CD4-positive, alpha-beta T cell treated with Interferon gamma for 1 hour (primary cell): ENCODE results near the gene KCNQ1.

ENCODE experiments used
- DNase-seq: peaks from one replicate; pipeline ENCODE4 v3.0.0-alpha.2; 2020

KCNQ1 gene

GRCh38 chr11:2527621-2528291, 82.9 kb downstream of the KCNQ1 start:
- DNase-seq, result no peak

- no peak for DNase-seq
These were observed 83.7 kb downstream of the KCNQ1 start for GRCh38 chr11:2528301-2529050.

- no peak for DNase-seq
These were observed 84.4 kb downstream of the KCNQ1 start for GRCh38 chr11:2529173-2529572.

- DNase-seq, result no peak
These were observed 84.8 kb downstream of the KCNQ1 start for GRCh38 chr11:2529636-2530035.

- no peak for DNase-seq
These were observed 85.5 kb downstream of the KCNQ1 start for GRCh38 chr11:2530131-2530854.

GRCh38 chr11:2530855-2531200, 86.0 kb downstream of the KCNQ1 start:
- DNase-seq, result no peak

GRCh38 chr11:2531277-2531986, 86.6 kb downstream of the KCNQ1 start:
- peak; percentile 53 for DNase-seq

DNA sequence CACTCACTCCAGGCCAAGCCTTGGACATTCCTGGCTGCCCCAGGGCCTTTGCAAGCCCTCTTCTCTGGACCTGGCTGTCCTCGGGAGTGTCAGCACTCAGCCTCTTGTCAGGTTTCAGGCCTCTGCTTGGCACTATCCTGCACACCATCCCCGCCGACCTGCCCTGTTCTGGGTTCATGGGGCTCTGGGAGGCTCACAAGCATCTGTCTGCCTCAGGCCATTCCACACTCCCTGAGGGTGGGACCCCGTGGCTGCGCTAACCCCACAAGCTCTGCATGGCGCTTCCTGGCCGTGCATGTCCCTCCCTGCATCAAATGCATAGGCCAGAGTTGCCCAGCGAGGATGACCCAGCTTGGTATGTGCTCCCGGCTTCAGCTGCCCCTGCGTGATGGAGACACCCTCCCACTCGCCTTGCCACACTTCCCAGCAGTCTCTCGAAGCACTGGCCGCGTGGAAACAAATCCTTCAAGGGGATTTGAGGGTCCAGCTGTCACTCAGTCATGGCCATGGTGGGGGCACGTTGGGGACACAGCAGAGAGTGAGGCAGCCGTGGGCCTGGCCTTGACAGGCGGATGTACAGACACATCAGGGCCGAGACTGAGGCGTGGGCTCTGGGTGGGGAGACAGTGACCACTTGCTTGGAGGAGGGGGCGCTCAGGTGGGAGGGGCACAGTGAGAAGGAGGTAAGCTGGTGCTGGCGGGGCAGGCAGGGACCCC, 87.3 kb downstream of the KCNQ1 start:
- DNase-seq, result no peak

DNA sequence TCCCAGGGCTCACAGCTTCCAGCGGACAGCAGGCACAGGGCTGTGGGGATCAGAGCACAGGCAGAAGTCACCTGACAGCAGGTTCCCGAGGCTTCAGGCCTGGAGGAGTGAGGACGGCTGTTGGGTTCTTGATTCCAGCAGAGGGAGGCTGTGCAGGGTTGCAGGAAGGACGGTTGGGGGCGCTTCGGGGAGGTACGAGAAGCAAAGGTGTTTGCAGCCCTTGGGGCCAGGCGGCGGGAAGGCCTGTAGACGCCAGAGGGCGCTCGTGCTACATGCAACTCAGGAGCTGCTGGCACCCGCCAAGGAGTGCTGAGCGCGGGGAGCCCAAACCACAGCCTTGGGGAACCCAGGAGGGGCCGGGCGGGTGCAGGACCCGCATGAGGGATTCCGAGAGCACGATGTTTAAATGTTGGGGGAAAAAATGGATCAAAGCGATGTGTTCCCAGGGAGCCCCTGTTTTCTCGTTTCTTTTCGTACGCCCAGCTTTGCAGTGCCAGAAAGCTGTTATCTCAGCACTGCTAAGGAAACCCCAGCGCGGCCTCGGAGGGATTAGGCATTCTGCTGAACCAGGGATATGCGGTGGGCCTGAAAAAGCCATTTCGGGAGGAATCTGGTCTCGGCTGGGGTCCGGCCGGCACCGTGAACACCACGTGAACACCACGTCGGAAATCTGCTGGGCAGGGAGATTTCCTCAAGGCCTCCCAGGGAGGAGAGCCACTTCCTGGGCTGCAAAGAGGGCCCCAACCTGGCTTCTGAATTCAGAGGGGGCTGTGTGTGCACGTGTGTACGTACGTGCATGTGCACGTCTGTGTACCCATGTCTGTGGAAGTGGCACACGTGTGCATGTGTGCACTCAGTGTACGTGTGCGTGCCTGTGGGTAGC, 88.1 kb downstream of the KCNQ1 start:
- DNase-seq, result peak; percentile 87

DNA sequence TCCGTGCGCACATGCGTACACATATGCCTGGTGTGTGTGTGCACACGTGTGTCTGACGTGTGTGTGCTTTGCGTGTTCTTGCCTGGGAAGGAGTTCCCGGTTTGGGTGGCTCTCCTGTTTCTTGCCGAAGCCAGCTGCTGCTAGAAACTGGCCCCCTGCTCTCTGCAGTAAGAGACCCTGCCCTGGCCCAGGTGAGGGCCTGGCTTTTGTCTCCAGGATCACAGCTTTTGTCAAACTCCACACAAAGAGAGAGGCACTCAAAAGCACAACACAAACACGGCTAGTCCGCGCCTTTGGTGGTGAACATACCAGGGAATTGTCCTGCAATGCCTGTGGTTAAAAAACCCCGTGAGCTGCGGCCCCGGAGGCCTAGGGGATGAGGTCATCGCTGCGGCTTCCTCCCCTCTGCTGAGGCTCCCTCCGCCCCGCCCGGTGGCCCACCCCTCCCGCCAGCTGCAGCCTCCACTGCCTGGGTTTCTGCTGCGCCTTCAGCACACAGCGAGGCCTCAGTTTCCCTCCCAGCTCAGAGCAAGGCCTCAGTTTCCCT, 88.9 kb downstream of the KCNQ1 start:
- peak; percentile 51 for DNase-seq

GRCh38 chr11:2534134-2534956, 89.5 kb downstream of the KCNQ1 start:
- DNase-seq, result no peak

GRCh38 chr11:2534957-2535672, 90.3 kb downstream of the KCNQ1 start:
- no peak for DNase-seq

DNA sequence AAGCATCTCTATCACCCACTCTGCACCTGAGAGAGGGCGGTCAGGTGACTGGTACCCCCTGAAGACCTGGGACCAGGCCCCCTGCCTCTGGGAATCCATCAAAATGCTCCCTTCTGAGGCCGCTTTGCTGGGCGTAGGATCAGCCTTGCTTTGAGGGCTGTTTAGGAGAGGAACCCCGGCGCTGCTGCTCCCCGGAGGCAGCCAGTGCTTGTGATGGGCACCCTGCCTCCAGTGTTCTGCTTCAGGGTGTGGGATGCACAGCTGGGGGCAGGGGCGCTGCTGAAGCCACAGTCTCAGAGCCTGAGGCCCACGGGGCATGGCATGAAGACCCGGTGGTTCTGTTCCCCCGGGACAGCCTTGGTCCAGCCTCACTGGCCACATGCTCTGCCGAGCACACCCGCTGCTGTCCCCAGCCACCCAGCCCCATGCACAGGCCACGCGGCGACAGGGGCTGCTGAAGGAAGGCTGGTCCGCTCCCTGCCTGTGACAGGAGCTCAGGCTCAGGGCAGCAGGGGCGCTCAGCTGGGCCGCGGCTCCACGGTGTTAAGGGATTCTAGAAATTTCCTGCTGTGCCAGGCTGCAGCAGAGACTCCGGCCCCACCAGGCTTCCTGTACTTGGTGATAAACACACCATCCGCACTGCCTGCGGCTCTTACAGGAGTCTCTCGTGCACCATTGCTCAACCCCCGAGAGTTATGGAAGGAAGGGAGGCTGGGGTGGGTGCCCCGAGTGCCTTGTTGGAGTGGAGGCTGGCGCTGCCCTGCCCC, 91.0 kb downstream of the KCNQ1 start:
- DNase-seq, result no peak

DNA sequence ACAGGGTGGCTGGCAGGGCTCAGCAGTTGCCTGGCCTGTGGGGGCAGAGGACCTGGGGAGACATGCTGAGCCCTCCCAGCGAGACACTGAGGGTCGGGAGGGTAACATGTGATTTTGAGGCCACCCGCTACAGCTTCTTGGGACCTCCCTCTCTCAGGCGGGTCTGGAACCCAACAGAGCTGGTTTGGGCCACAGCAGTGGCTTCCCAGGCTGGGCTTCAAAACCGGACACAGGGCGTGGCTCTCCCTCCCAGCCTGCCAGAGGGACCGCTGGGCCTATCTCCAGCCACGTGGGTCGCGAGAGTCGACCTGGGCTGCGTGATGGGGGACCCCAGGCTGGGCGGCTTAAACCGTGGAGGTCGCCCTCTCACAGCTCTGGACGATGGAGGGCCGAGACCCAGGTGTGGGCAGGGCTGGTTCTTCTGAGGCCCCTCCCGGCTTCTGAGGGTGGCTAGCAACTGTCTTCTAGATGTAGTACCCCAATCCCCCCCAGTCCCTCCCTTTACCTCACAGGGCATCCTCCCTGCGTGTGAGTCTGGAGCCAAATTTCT, 91.7 kb downstream of the KCNQ1 start:
- no peak for DNase-seq

DNA sequence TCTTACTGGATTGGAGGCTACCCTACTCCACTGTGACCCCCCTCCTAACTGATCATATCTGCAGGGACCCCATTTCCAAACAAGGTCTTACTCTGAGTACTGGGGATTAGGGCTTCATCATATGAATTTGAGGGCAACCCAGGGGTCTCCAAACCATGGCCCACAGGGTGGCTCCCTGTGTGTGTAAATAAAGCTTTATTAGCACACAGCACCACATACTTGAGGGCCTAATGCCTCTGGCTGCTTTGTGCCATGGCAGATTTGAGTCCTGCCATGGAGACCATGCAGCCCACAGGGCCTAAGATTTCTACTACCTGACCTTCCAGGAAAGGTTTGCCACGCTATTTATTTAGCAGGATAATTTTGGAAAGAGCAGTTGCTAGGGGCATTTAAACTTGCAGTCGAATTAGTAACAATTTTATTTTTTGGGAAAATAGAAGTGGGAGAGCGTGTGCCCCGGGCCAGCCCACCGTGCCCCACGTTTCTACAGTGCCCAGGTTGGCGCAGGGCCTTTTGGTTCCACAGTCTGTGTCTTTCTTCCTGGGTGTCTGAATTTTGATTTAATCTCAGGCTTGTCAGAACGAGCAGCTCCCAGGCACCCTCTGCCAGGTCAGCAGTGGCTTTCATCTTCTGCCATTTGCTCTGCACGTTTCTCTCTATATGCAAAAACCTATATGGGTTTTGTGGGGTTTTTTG, 92.3 kb downstream of the KCNQ1 start:
- no peak for DNase-seq

GRCh38 chr11:2537896-2538724, 93.3 kb downstream of the KCNQ1 start:
- DNase-seq, result no peak

- no peak for DNase-seq
These were observed 94.1 kb downstream of the KCNQ1 start for GRCh38 chr11:2538951-2539350.
